Memory B cell (primary cell): ENCODE data around the gene PDE4B.

ENCODE experiments used
- ATAC-seq: fragments of 150-1000 bp; cut with Tn5 transposase; 2 replicates; pipeline ENCODE4 v1.10.0; 2021; ENCODE audit warnings: low read depth, mild to moderate bottlenecking, moderate library complexity
- DNase-seq, 2 donors: peaks; one replicate each; pipeline ENCODE4 v3.0.0; 2022; ENCODE audit warnings: low spot score in 2 of 2
- H3K27ac Mint-ChIP-seq: one replicate; pipeline ENCODE4 v1.8.0; 2022; ENCODE audit warnings: mild to moderate bottlenecking, moderate library complexity, mixed read lengths
- H3K27me3 Mint-ChIP-seq: one replicate; pipeline ENCODE4 v1.8.0; 2022; ENCODE audit warnings: mixed read lengths
- H3K36me3 Mint-ChIP-seq: one replicate; pipeline ENCODE4 v1.8.0; 2022; ENCODE audit warnings: mild to moderate bottlenecking, mixed read lengths
- H3K4me1 Mint-ChIP-seq: one replicate; pipeline ENCODE4 v1.8.0; 2022; ENCODE audit warnings: mixed read lengths
- H3K4me3 Mint-ChIP-seq: one replicate; pipeline ENCODE4 v1.8.0; 2022; ENCODE audit warnings: mild to moderate bottlenecking, moderate library complexity, mixed read lengths
- H3K9me3 Mint-ChIP-seq: one replicate; pipeline ENCODE4 v1.8.0; 2022; ENCODE audit warnings: mixed read lengths

The PDE4B gene

GRCh38 chr1:66281808-66282207 is 489.1 kb downstream of the PDE4B start:
- Mint-ChIP-seq H3K4me1 (peaks cover 47% of the 10 kb centered on the region), H3K27ac (peak overlapping the region; percentile 88), H3K4me3 (no peak overlapping the region), H3K27me3 (no peaks in the 10 kb centered on the region), H3K36me3 (no peaks in the 10 kb centered on the region), H3K9me3 (no peaks in the 10 kb centered on the region)
- DNase-seq (no peak), ATAC-seq (no peak)

- peak; percentile 91 for ATAC-seq
- no peaks in the 10 kb centered on the region for H3K36me3 Mint-ChIP-seq
- peak overlapping the region; percentile 88 for H3K27ac Mint-ChIP-seq
- H3K4me1 Mint-ChIP-seq: peaks cover 47% of the 10 kb centered on the region
- peak; percentile 47 to 77 for DNase-seq
- H3K27me3 Mint-ChIP-seq: no peaks in the 10 kb centered on the region
- H3K9me3 Mint-ChIP-seq: no peaks in the 10 kb centered on the region
- peak overlapping the region; percentile 37 for H3K4me3 Mint-ChIP-seq
Measured at GRCh38 chr1:66282343-66282852, 489.7 kb downstream of the PDE4B start.

GRCh38 chr1:66282891-66283621 is 490.4 kb downstream of the PDE4B start:
- H3K9me3 Mint-ChIP-seq: no peaks in the 10 kb centered on the region
- peak overlapping the region; percentile 88 for H3K27ac Mint-ChIP-seq
- no peak overlapping the region for H3K4me3 Mint-ChIP-seq
- peaks cover 42% of the 10 kb centered on the region for H3K4me1 Mint-ChIP-seq
- no peak for DNase-seq
- no peak for ATAC-seq
- no peaks in the 10 kb centered on the region for H3K36me3 Mint-ChIP-seq
- H3K27me3 Mint-ChIP-seq: no peaks in the 10 kb centered on the region

GRCh38 chr1:66283622-66284041 is 490.9 kb downstream of the PDE4B start:
- no peaks in the 10 kb centered on the region for H3K36me3 Mint-ChIP-seq
- no peaks in the 10 kb centered on the region for H3K27me3 Mint-ChIP-seq
- H3K4me3 Mint-ChIP-seq: peak overlapping the region; percentile 45
- no peaks in the 10 kb centered on the region for H3K9me3 Mint-ChIP-seq
- DNase-seq (no peak), ATAC-seq (peak; percentile 18)
- peak overlapping the region; percentile 88 for H3K27ac Mint-ChIP-seq
- H3K4me1 Mint-ChIP-seq: peaks cover 36% of the 10 kb centered on the region

GRCh38 chr1:66284746-66285145 is 492.1 kb downstream of the PDE4B start:
- DNase-seq (no peak), ATAC-seq (no peak)
- Mint-ChIP-seq H3K27me3 (no peaks in the 10 kb centered on the region), H3K36me3 (no peaks in the 10 kb centered on the region), H3K27ac (no peak overlapping the region), H3K9me3 (no peaks in the 10 kb centered on the region), H3K4me1 (peaks cover 30% of the 10 kb centered on the region), H3K4me3 (no peak overlapping the region)

- DNase-seq: no peak
- no peak for ATAC-seq
- Mint-ChIP-seq H3K9me3 (peaks cover 2% of the 10 kb centered on the region), H3K27ac (peak overlapping the region; percentile 71), H3K36me3 (no peaks in the 10 kb centered on the region), H3K27me3 (no peaks in the 10 kb centered on the region), H3K4me3 (no peak overlapping the region), H3K4me1 (peaks cover 34% of the 10 kb centered on the region)
Measured at GRCh38 chr1:66285618-66286270, 493.0 kb downstream of the PDE4B start.

- ATAC-seq (no peak), DNase-seq (no peak)
- Mint-ChIP-seq H3K27me3 (no peaks in the 10 kb centered on the region), H3K36me3 (no peaks in the 10 kb centered on the region), H3K4me1 (peaks cover 35% of the 10 kb centered on the region), H3K9me3 (peaks cover 2% of the 10 kb centered on the region), H3K4me3 (no peak overlapping the region), H3K27ac (no peak overlapping the region)
Measured at GRCh38 chr1:66286307-66286706, 493.6 kb downstream of the PDE4B start.

- Mint-ChIP-seq H3K36me3 (no peaks in the 10 kb centered on the region), H3K9me3 (peaks cover 2% of the 10 kb centered on the region), H3K4me1 (peaks cover 32% of the 10 kb centered on the region), H3K27me3 (no peaks in the 10 kb centered on the region), H3K4me3 (no peak overlapping the region), H3K27ac (no peak overlapping the region)
- DNase-seq: no peak
- no peak for ATAC-seq
Measured at GRCh38 chr1:66288048-66288447, 495.4 kb downstream of the PDE4B start.

GRCh38 chr1:66290761-66291530 is 498.3 kb downstream of the PDE4B start:
- no peak for DNase-seq
- Mint-ChIP-seq H3K4me3 (no peak overlapping the region), H3K4me1 (peaks cover 22% of the 10 kb centered on the region)

GRCh38 chr1:66291531-66291864 is 498.8 kb downstream of the PDE4B start:
- peaks cover 2% of the 10 kb centered on the region for H3K9me3 Mint-ChIP-seq
- no peaks in the 10 kb centered on the region for H3K27me3 Mint-ChIP-seq
- H3K36me3 Mint-ChIP-seq: no peaks in the 10 kb centered on the region
- ATAC-seq (peak; percentile 80), DNase-seq (no peak)
- H3K27ac Mint-ChIP-seq: no peak overlapping the region
- peaks cover 23% of the 10 kb centered on the region for H3K4me1 Mint-ChIP-seq
- H3K4me3 Mint-ChIP-seq: no peak overlapping the region

More at GRCh38 chr1:66290761-66291530, 498.3 kb downstream of the PDE4B start:
- ATAC-seq: peak; percentile 34
- peak overlapping the region; percentile 48 for H3K27ac Mint-ChIP-seq
- H3K9me3 Mint-ChIP-seq: peaks cover 2% of the 10 kb centered on the region
- no peaks in the 10 kb centered on the region for H3K27me3 Mint-ChIP-seq
- no peaks in the 10 kb centered on the region for H3K36me3 Mint-ChIP-seq

GRCh38 chr1:66292305-66292704 is 499.6 kb downstream of the PDE4B start:
- Mint-ChIP-seq H3K27me3 (no peaks in the 10 kb centered on the region), H3K9me3 (peaks cover 2% of the 10 kb centered on the region), H3K36me3 (no peaks in the 10 kb centered on the region), H3K4me3 (no peak overlapping the region), H3K27ac (no peak overlapping the region), H3K4me1 (peaks cover 23% of the 10 kb centered on the region)
- ATAC-seq: no peak
- DNase-seq: no peak

- Mint-ChIP-seq H3K4me3 (no peak overlapping the region), H3K27me3 (no peaks in the 10 kb centered on the region), H3K4me1 (peaks cover 23% of the 10 kb centered on the region), H3K9me3 (peaks cover 2% of the 10 kb centered on the region), H3K36me3 (no peaks in the 10 kb centered on the region), H3K27ac (no peak overlapping the region)
- no peak for ATAC-seq
- DNase-seq: no peak
Measured at GRCh38 chr1:66292944-66293343, 500.2 kb downstream of the PDE4B start.

- no peak for DNase-seq
- Mint-ChIP-seq H3K36me3 (no peaks in the 10 kb centered on the region), H3K9me3 (peaks cover 2% of the 10 kb centered on the region)
Measured at GRCh38 chr1:66294707-66295370, 502.1 kb downstream of the PDE4B start.

GRCh38 chr1:66295803-66296202 is 503.1 kb downstream of the PDE4B start:
- Mint-ChIP-seq H3K27ac (peak overlapping the region; percentile 2), H3K27me3 (no peaks in the 10 kb centered on the region), H3K9me3 (no peaks in the 10 kb centered on the region), H3K4me3 (no peak overlapping the region), H3K4me1 (peaks cover 16% of the 10 kb centered on the region), H3K36me3 (no peaks in the 10 kb centered on the region)
- DNase-seq (no peak), ATAC-seq (no peak)

More at GRCh38 chr1:66294707-66295370, 502.1 kb downstream of the PDE4B start:
- Mint-ChIP-seq H3K27me3 (no peaks in the 10 kb centered on the region), H3K4me3 (no peak overlapping the region), H3K27ac (no peak overlapping the region), H3K4me1 (peaks cover 18% of the 10 kb centered on the region)
- ATAC-seq: no peak
